Measurements from ENCODE around the gene CD99. TPM values are rescaled to one million over a fixed set of nuclear protein-coding genes. Genes with fewer than 3 reads are reported as not detected.

The CD99 gene
- total and polyA plus RNA-seq, 4 donors: 49.9 to 165 (median 102) TPM

GRCh38 chrX:2765549-2765830 lies 74.4 kb downstream of the CD99 start:
- WGBS: 66% methylated on average over 5 of the region's 5 CpGs
- Histone ChIP-seq H3K36me3 (ENCODE audit: control insufficient read depth in 4 of 4, insufficient read depth in 3 of 4, low read depth in 1 of 4, low read length in 3 of 4) (no peaks in the 10 kb centered on the region), H3K27me3 (ENCODE audit: control insufficient read depth in 4 of 4, insufficient read depth in 4 of 4, low read length in 3 of 4) (no peaks in the 10 kb centered on the region), H3K9ac (ENCODE audit: low read depth in 1 of 2, low read length in 2 of 2) (no peak overlapping the region), H3K27ac (ENCODE audit: low read depth in 1 of 2, low read length in 2 of 2) (no peak overlapping the region), H3K4me1 (ENCODE audit: control insufficient read depth in 4 of 4, insufficient read depth in 4 of 4, low read length in 3 of 4) (no peaks in the 10 kb centered on the region), H3K9me3 (ENCODE audit: control insufficient read depth in 4 of 4, low read length in 3 of 4) (peaks cover 0 to 2% (median 0%) of the 10 kb centered on the region in 4 donors), H3K4me3 (ENCODE audit: low read depth in 1 of 3, low read length in 3 of 3) (no peak overlapping the region)
- TF ChIP-seq TAF1 (conservative IDR thresholded peaks at IDR 0.05) (no peak), SP1 (IDR thresholded peaks at IDR 0.05) (no peak), FOXA2 (IDR thresholded peaks at IDR 0.05) (no peak), HNF4G (IDR thresholded peaks at IDR 0.05) (no peak), EGR1 (IDR thresholded peaks at IDR 0.05; ENCODE audit: low read depth in 2 of 2) (no peak), HNF4A (conservative IDR thresholded peaks at IDR 0.05) (no peak), JUND (IDR thresholded peaks at IDR 0.05) (no peak), ZBTB33 (IDR thresholded peaks at IDR 0.05) (no peak), RAD21 (IDR thresholded peaks at IDR 0.05) (no peak), RXRA (IDR thresholded peaks at IDR 0.05) (no peak), YY1 (IDR thresholded peaks at IDR 0.05) (no peak), FOXA1 (IDR thresholded peaks at IDR 0.05) (no peak), GABPA (IDR thresholded peaks at IDR 0.05 in 1 of 2, conservative IDR thresholded peaks at IDR 0.05 in 1 of 2) (no peak), ATF3 (IDR thresholded peaks at IDR 0.05) (no peak), NR2F2 (IDR thresholded peaks at IDR 0.05) (no peak), MAX (IDR thresholded peaks at IDR 0.05) (no peak)
- TF ChIP-seq, protein P1, sequence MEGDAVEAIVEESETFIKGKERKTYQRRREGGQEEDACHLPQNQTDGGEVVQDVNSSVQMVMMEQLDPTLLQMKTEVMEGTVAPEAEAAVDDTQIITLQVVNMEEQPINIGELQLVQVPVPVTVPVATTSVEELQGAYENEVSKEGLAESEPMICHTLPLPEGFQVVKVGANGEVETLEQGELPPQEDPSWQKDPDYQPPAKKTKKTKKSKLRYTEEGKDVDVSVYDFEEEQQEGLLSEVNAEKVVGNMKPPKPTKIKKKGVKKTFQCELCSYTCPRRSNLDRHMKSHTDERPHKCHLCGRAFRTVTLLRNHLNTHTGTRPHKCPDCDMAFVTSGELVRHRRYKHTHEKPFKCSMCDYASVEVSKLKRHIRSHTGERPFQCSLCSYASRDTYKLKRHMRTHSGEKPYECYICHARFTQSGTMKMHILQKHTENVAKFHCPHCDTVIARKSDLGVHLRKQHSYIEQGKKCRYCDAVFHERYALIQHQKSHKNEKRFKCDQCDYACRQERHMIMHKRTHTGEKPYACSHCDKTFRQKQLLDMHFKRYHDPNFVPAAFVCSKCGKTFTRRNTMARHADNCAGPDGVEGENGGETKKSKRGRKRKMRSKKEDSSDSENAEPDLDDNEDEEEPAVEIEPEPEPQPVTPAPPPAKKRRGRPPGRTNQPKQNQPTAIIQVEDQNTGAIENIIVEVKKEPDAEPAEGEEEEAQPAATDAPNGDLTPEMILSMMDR (IDR thresholded peaks at IDR 0.05; ENCODE audit: low read depth, low read length, missing input control): no peak
- TF ChIP-seq, protein P2, sequence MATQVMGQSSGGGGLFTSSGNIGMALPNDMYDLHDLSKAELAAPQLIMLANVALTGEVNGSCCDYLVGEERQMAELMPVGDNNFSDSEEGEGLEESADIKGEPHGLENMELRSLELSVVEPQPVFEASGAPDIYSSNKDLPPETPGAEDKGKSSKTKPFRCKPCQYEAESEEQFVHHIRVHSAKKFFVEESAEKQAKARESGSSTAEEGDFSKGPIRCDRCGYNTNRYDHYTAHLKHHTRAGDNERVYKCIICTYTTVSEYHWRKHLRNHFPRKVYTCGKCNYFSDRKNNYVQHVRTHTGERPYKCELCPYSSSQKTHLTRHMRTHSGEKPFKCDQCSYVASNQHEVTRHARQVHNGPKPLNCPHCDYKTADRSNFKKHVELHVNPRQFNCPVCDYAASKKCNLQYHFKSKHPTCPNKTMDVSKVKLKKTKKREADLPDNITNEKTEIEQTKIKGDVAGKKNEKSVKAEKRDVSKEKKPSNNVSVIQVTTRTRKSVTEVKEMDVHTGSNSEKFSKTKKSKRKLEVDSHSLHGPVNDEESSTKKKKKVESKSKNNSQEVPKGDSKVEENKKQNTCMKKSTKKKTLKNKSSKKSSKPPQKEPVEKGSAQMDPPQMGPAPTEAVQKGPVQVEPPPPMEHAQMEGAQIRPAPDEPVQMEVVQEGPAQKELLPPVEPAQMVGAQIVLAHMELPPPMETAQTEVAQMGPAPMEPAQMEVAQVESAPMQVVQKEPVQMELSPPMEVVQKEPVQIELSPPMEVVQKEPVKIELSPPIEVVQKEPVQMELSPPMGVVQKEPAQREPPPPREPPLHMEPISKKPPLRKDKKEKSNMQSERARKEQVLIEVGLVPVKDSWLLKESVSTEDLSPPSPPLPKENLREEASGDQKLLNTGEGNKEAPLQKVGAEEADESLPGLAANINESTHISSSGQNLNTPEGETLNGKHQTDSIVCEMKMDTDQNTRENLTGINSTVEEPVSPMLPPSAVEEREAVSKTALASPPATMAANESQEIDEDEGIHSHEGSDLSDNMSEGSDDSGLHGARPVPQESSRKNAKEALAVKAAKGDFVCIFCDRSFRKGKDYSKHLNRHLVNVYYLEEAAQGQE (IDR thresholded peaks at IDR 0.05): no peak
- DNase-seq (ENCODE audit: low spot score): no peak

Data from liver (tissue), 9 donors.